Stimulated activated CD4-positive, alpha-beta T cell treated with anti-CD3 and anti-CD28 coated beads, Interleukin-12 subunit alpha, Interleukin-12 subunit beta, amount 100 ng/mL, for 48 hours (primary cell): ENCODE data around the gene RPL32.
"Not testable (repeated sequence)": the region's sequence is repeated elsewhere in the genome, so short reads cannot be mapped to it uniquely, and the experiment has no call there.

Experiments
- DNase-seq, 3 donors: peaks; one replicate each; pipeline ENCODE4 v3.0.0-alpha.2; 2020; ENCODE audit warnings: low read depth in 2 of 3, low spot score in 1 of 3

The RPL32 gene

GRCh38 chr3:12810013-12810780 lies 31.2 kb downstream of the RPL32 start:
- peak; percentile 84 to 92 (median 90) for DNase-seq

GRCh38 chr3:12809435-12809834 lies 31.9 kb downstream of the RPL32 start:
- no peak for DNase-seq

- DNase-seq, result no peak
Observed at GRCh38 chr3:12809001-12809400, 32.4 kb downstream of the RPL32 start.

GRCh38 chr3:12808587-12808986 lies 32.8 kb downstream of the RPL32 start:
- DNase-seq, result no peak

- DNase-seq, result no peak
Observed at GRCh38 chr3:12807601-12808359, 33.6 kb downstream of the RPL32 start.

GRCh38 chr3:12807066-12807465 lies 34.3 kb downstream of the RPL32 start:
- no peak for DNase-seq

GRCh38 chr3:12803371-12803770 lies 38.0 kb downstream of the RPL32 start:
- no peak for DNase-seq

- no peak for DNase-seq
Observed at GRCh38 chr3:12799525-12800440, 41.6 kb downstream of the RPL32 start.

GRCh38 chr3:12798559-12799179 lies 42.7 kb downstream of the RPL32 start:
- DNase-seq, result no peak

GRCh38 chr3:12797892-12798558 lies 43.3 kb downstream of the RPL32 start:
- no peak for DNase-seq

GRCh38 chr3:12797124-12797891 lies 44.1 kb downstream of the RPL32 start:
- DNase-seq, result no peak

GRCh38 chr3:12796171-12797123 lies 44.9 kb downstream of the RPL32 start, which contains the start of gene CAND2:
CAND2 (plus strand) TSS chr3:12796680; CDS start chr3:12796721, 41 bp downstream.
- peak in 1 of 3 donors; percentile 23 for DNase-seq

GRCh38 chr3:12793701-12794100 lies 47.7 kb downstream of the RPL32 start:
- DNase-seq, result no peak

GRCh38 chr3:12791430-12791829 lies 49.9 kb downstream of the RPL32 start:
- no peak for DNase-seq

GRCh38 chr3:12787967-12788690 lies 53.2 kb downstream of the RPL32 start:
- not testable (repeated sequence) for DNase-seq

- DNase-seq, result peak; percentile 40 to 74 (median 44)
Observed at GRCh38 chr3:12787346-12787745, 54.0 kb downstream of the RPL32 start.

- DNase-seq, result no peak
Observed at GRCh38 chr3:12785096-12785495, 56.3 kb downstream of the RPL32 start.
